ENCODE data around the gene SKIL.

DNA sequence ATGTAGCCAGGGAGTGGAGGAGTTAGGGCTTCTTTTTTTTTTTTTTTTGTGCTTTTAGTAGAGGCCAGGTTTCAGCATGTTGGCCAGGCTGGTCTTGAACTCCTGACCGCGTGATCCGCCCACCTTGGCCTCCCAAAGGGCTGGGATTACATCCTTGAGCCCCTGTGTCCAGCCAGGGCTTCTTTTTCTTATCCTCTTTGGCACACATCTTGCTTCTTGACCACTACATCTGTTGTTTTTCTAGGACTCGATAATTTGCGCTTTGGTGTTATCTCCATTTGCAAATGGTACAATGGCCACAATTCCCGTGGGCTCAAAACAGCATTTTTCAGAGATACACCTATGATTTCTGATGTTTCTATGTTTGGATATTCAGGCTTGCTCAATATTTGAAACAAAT, 4.2 kb downstream of the SKIL start:
- TF ChIP-seq, protein P1, sequence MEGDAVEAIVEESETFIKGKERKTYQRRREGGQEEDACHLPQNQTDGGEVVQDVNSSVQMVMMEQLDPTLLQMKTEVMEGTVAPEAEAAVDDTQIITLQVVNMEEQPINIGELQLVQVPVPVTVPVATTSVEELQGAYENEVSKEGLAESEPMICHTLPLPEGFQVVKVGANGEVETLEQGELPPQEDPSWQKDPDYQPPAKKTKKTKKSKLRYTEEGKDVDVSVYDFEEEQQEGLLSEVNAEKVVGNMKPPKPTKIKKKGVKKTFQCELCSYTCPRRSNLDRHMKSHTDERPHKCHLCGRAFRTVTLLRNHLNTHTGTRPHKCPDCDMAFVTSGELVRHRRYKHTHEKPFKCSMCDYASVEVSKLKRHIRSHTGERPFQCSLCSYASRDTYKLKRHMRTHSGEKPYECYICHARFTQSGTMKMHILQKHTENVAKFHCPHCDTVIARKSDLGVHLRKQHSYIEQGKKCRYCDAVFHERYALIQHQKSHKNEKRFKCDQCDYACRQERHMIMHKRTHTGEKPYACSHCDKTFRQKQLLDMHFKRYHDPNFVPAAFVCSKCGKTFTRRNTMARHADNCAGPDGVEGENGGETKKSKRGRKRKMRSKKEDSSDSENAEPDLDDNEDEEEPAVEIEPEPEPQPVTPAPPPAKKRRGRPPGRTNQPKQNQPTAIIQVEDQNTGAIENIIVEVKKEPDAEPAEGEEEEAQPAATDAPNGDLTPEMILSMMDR (conservative IDR thresholded peaks at IDR 0.05; ENCODE audit: low read depth, low read length) = no peak
- TF ChIP-seq EZH2 (IDR thresholded peaks at IDR 0.05; ENCODE audit: borderline replicate concordance, low read depth, low read length, poor library complexity, severe bottlenecking) = no peak
